ENCODE data around the gene CAPN11.

DNA sequence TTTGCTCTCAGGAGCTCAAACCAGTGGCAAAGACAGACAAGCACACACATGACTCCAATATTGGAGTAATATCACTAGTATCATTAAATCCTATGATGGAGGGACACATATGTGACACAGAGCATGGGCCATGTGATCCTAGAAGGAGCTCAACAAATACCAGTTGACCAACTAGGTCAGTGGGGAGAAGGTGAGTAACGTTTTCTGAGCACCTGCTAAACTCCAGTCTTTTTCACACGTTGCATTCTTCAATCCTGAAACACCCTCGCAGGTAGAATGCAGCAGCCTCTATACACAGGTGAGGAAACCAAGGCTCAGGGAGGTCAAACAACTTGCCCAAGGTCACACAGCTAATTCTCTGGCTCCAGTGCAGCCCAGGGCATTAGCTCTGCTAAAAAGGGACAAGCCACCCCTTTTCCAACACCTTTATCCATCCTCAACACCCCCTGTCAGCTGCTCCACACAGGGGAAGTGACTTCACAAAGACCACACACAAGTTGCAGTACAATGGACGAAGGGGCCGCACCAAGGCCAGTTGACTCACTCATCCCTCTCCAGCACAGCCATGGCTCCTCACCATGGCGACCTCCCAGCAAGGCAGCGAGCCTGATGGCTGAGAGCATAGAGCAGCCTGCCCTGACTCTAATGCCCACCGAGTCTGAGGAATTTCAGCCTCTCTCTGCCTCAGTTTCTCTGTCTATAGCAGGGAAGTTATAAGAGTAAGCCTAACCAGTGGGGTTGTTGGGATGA, 4.4 kb downstream of the CAPN11 start:
- TF ChIP-seq CTCF (IDR thresholded peaks at IDR 0.05; ENCODE audit: borderline replicate concordance, extremely low read depth, low read length, poor library complexity, severe bottlenecking) (no peak), EZH2 (IDR thresholded peaks at IDR 0.05; ENCODE audit: borderline replicate concordance, low read depth, low read length, severe bottlenecking) (no peak)

All from DND-41 (cell line).